HG02938 (cell line): ENCODE results near the gene LILRA2.
"Not testable (repeated sequence)": the region's sequence is repeated elsewhere in the genome, so short reads cannot be mapped to it uniquely, and the experiment has no call there.

ENCODE experiments used
- ATAC-seq: cut with Tn5 transposase; IDR thresholded peaks from one replicate; pipeline ENCODE4 v1.9.1; 2021; ENCODE audit warnings: mild to moderate bottlenecking, moderate library complexity; ENCODE audit not compliant: unreplicated experiment

The LILRA2 gene

GRCh38 chr19:54608205-54608604 is 34.6 kb downstream of the LILRA2 start:
- ATAC-seq, result no peak

DNA sequence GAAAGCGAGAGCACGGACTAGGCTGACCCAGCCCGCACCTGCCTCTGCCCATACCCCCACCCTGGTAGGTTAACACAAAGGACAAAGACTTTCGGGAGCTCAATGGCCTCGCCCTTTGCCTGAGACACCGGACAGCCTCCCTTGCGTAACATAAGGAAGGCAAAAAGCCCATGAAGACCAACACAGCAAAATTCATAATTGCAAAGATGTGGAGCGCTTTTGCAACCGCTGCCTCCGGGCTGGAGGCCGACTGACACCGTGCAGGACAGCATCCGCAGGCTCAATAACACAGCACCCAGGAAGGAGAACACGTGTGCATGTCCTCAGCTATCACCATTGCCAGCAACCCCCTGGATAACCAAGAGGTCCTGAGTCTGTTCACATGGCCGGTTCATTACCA is 35.2 kb downstream of the LILRA2 start:
- ATAC-seq, result no peak

GRCh38 chr19:54609356-54609791 is 35.8 kb downstream of the LILRA2 start:
- no peak for ATAC-seq

- no peak for ATAC-seq
Measured at GRCh38 chr19:54612428-54612827, 38.8 kb downstream of the LILRA2 start.

GRCh38 chr19:54614726-54615125 is 41.1 kb downstream of the LILRA2 start:
- ATAC-seq, result no peak

GRCh38 chr19:54616057-54616456 is 42.5 kb downstream of the LILRA2 start:
- ATAC-seq, result no peak

- peak; percentile 85 for ATAC-seq
Measured at GRCh38 chr19:54616821-54617560, 43.4 kb downstream of the LILRA2 start.

DNA sequence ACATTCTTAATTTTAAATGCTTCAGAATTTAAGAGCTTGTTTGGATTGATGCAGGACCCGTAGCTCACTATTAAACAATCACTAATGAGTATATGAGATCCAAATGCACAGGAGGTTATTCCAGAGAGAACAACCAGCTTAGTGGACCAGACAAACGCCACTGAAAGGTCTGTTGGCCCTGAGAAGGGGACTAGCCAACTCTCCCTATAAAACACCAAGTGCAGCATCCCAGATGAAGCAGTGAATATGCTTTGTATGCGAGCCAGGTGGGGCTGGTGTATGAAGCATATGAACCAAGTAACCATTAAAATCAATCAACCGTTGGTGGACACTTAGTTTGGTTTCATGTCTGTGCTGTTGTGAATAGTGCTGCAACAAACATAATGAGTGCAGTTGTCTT is 46.9 kb downstream of the LILRA2 start:
- ATAC-seq, result no peak

GRCh38 chr19:54622431-54622830 is 48.8 kb downstream of the LILRA2 start:
- no peak for ATAC-seq

GRCh38 chr19:54624234-54624633 is 50.6 kb downstream of the LILRA2 start:
- ATAC-seq, result not testable (repeated sequence)

DNA sequence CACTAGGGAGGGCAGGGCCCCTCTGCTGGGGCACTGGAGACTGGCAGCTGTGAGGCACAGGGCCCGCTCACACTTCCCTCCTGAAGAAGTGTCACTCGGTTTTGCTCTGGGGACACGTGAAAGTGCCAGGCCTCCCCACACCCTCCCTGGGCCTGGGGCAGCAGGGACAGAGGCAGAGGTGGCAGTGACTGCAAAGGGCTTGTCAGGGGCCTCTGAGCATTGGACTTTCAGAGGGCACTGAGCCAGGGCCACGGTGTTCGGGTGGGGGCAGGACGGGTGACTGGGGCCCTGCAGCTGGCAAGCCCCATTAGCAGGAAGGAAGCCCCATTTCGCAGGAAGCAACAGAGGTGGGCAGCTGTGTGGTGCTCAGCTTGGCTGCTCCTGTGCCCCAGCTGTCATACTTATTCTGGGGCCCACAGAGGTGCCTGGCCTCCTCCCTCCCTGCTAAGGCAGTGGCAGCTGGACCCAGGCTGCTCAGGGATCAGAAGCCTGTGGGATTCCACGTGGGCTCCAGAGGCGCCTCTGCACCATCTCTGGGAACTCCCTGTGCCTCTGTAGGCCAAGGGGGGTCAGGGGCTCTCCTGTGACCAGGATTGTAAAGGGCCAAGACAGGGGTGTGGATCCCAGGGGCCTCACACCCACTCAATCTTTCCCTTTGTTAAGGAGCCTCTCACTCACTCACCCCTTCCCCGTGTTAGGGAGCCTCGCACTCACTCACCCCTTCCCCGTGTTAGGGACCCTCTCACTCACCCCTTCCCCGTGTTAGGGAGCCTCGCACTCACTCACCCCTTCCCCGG is 51.5 kb downstream of the LILRA2 start:
- ATAC-seq, result not testable (repeated sequence)

DNA sequence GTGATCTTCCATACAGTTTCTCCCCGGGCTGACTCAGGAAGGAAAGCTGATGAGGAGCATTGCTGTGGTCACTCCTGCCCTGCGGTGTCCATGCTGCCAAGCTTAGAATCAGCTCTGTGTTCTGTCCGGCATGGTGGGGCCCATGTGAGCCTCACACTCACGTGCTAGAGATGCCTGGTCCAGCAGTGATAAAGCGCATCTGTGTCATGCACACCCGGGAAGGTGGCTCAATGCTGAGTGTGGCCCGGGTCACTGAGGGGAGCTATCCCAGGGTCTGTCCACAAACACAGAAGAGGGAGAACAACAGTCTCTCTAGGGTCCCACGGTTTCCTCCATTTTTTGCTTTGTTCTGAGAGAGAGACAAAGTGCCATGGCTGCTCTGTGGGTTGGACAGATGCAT is 53.2 kb downstream of the LILRA2 start:
- ATAC-seq, result no peak

GRCh38 chr19:54627912-54628311 is 54.3 kb downstream of the LILRA2 start:
- not testable (repeated sequence) for ATAC-seq

GRCh38 chr19:54630262-54630661 is 56.7 kb downstream of the LILRA2 start, which contains the start of gene LILRB1:
LILRB1 (plus strand) TSS chr19:54630484; CDS start chr19:54631074, 590 bp downstream.
- not testable (repeated sequence) for ATAC-seq

DNA sequence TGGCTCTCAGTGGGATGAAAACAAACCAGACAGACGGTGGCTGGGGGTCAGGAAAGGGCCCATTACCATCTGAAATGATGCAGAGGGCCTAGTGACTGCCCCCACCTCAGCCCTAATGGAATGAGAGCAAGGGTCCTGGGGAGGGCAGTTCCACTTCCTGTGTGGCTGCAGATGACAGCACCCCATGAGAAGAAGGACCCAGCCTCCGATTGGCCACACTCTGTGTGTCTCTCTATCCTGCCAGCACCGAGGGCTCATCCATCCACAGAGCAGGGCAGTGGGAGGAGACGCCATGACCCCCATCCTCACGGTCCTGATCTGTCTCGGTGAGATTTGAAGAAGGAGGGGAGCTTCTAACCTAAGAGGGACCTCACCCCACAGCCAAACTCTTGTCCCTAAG is 57.2 kb downstream of the LILRA2 start:
- no peak for ATAC-seq

DNA sequence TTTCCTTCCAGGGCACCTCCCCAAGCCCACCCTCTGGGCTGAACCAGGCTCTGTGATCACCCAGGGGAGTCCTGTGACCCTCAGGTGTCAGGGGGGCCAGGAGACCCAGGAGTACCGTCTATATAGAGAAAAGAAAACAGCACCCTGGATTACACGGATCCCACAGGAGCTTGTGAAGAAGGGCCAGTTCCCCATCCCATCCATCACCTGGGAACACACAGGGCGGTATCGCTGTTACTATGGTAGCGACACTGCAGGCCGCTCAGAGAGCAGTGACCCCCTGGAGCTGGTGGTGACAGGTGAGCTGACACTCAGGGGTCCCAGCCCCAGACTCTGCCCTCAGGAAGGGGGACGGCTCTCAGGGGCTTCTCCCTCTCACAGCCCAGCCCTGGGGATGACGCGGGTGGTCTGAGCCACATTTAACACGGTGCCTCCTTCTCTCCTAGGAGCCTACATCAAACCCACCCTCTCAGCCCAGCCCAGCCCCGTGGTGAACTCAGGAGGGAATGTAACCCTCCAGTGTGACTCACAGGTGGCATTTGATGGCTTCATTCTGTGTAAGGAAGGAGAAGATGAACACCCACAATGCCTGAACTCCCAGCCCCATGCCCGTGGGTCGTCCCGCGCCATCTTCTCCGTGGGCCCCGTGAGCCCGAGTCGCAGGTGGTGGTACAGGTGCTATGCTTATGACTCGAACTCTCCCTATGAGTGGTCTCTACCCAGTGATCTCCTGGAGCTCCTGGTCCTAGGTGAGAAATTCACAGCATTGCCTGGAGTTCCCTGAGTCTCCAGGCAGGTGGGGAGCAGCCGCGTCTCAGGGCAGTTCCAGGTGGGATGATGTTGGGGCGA is 58.1 kb downstream of the LILRA2 start:
- ATAC-seq, result not testable (repeated sequence)

- not testable (repeated sequence) for ATAC-seq
Measured at GRCh38 chr19:54632517-54632916, 58.9 kb downstream of the LILRA2 start.

DNA sequence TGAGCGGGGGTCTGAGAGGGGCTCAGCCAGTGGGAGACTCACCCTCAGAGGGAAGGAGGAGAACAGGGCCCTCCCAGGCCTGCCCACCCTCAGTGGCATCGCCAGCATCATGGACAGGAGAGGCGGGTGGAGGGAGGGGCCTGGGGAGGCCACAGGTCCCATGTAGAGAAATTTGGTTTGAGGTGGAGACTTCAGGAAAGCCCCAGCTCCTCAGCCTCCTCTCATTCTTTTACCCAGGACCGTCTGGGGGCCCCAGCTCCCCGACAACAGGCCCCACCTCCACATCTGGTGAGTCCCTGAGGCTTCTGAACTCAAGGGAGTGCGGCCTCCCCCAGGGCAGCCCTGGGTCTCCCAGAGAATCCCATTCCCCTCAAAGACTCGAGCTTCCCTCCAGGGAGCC is 59.8 kb downstream of the LILRA2 start:
- no peak for ATAC-seq

GRCh38 chr19:54636081-54636480 is 62.5 kb downstream of the LILRA2 start:
- not testable (repeated sequence) for ATAC-seq

DNA sequence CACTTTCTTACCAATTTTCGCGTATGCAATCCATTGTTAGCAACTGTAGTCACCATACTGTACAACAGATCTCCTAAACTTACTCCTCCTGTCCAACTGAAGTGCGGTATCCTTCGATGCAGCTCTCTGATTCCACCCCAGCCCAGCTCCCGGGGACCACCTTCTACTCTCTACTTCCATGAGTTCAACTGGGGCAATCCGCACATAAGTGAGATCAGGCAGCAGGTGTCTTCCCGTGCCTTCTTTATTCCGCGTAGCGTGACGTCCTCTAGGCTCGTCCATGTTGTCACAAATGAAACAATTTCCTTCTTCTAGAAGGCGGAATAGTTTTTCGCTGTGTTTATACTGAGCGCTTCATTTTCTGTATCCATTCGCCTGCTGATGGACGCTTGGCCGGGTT is 65.1 kb downstream of the LILRA2 start:
- no peak for ATAC-seq
